Vagina (tissue), 2 donors: ENCODE measurements around the gene LAMTOR5. TPM values are rescaled to one million over a fixed set of nuclear protein-coding genes. Genes with fewer than 3 reads are reported as not detected.

Experiments
- DNase-seq, 2 donors: peaks; one replicate each; pipeline ENCODE4 v3.0.0-alpha.2; 2017; ENCODE audit errors: extremely low spot score in 2 of 2
- H3K27ac ChIP-seq: fragments of 200-600 bp; sonication (generic); one replicate; pipeline ENCODE4 v1.5.1; 2019
- H3K27me3 ChIP-seq: fragments of 200-600 bp; sonication (generic); one replicate; pipeline ENCODE4 v1.5.1; 2019
- H3K36me3 ChIP-seq, 2 donors: fragments of 200-600 bp; sonication (generic); one replicate each; pipeline ENCODE4 v1.5.1; 2017 to 2019
- H3K4me1 ChIP-seq: fragments of 200-600 bp; sonication (generic); one replicate; pipeline ENCODE4 v1.5.1; 2019
- H3K4me3 ChIP-seq, 2 donors: fragments of 200-600 bp; sonication (generic); 1 replicate in 1 of 2; 2 replicates in 1 of 2; pipeline ENCODE4 v1.5.1; 2016 to 2019
- H3K9me3 ChIP-seq: fragments of 200-600 bp; sonication (generic); one replicate; pipeline ENCODE4 v1.5.1; 2019
- CTCF ChIP-seq, 3 experiments: fragments of 450-650 bp in 2 of 3; fragments of 200-600 bp in 1 of 3; sonication (generic) in 1 of 3; IDR thresholded peaks; one replicate each; pipeline ENCODE4 v1.5.1; 2017 to 2019; ENCODE audit warnings: antibody characterized with exemption in 3 of 3, mild to moderate bottlenecking in 2 of 3, moderate library complexity in 2 of 3
- POLR2A ChIP-seq, 2 donors: fragments of 450-650 bp; IDR thresholded peaks; one replicate each; pipeline ENCODE4 v1.6.1; 2017; ENCODE audit warnings: antibody characterized with exemption in 2 of 2, mild to moderate bottlenecking in 2 of 2, moderate library complexity in 2 of 2
- POLR2AphosphoS5 ChIP-seq, 2 donors: sonication (generic); formaldehyde crosslinking; IDR thresholded peaks; one replicate each; pipeline ENCODE4 v1.9.0; 2017; ENCODE audit warnings: antibody characterized with exemption in 2 of 2, mild to moderate bottlenecking in 2 of 2, low read depth in 1 of 2; ENCODE audit not compliant: insufficient read depth in 1 of 2
- intact Hi-C: fragments of 100-400 bp; cut with DNase I; formaldehyde crosslinking; loops from one replicate; pipeline ENCODE4 v1.15.1; 2023
- total RNA-seq: library from RNA; depleted of rRNA; stranded (reverse); fragments of >200 nt; gene quantifications from one replicate; pipeline ENCODE4 v1.2.3, GENCODE V29; 2016

Gene LAMTOR5
- total RNA-seq, 1 donor from 2014 or later = 66.5 TPM

- no peak overlapping the region for H3K27ac ChIP-seq
- peaks cover 22% of the 10 kb centered on the region for H3K4me1 ChIP-seq
- H3K36me3 ChIP-seq = no peaks in the 10 kb centered on the region
- no peaks in the 10 kb centered on the region for H3K9me3 ChIP-seq
- DNase-seq = no peak
- TF ChIP-seq CTCF (IDR thresholded peaks at IDR 0.05) (no peak), POLR2A (IDR thresholded peaks at IDR 0.05) (no peak), POLR2AphosphoS5 (IDR thresholded peaks at IDR 0.05; ENCODE audit: insufficient read depth in 1 of 2, low read depth in 1 of 2) (no peak)
- intact Hi-C loops = no loop called here
- H3K4me3 ChIP-seq = no peak overlapping the region
- no peaks in the 10 kb centered on the region for H3K27me3 ChIP-seq
Observed at GRCh38 chr1:110355321-110355720, 52.2 kb downstream of the LAMTOR5 start.

Other genes starting within 250 kb of the LAMTOR5 start
- 10.1 TPM for gene KCNC4, start 197.4 kb downstream of the LAMTOR5 start, total RNA-seq
- 36.6 TPM for gene RBM15, start 68.3 kb downstream of the LAMTOR5 start, total RNA-seq
- 6.4 TPM for gene SLC16A4, start 16.7 kb downstream of the LAMTOR5 start, total RNA-seq
- 7.4 TPM for gene PROK1, start 43.5 kb upstream of the LAMTOR5 start, total RNA-seq
- gene KCNA10, start 111.5 kb upstream of the LAMTOR5 start, total RNA-seq = not detected
- 0.74 TPM for gene KCNA2, start 198.7 kb upstream of the LAMTOR5 start, total RNA-seq